ENCODE data around the gene RSPO4. TPM values are rescaled to one million over a fixed set of nuclear protein-coding genes. Genes with fewer than 3 reads are reported as not detected.

RSPO4 gene
- total RNA-seq, 4 donors from 2014 or later, result 0.27 to 0.47 (median 0.27) TPM; not detected in 1

GRCh38 chr20:944774-945410 lies 57.2 kb downstream of the RSPO4 start:
- Histone ChIP-seq H3K9me3 (no peaks in the 10 kb centered on the region), H3K4me1 (no peaks in the 10 kb centered on the region), H3K36me3 (no peaks in the 10 kb centered on the region), H3K27me3 (peaks cover 50% of the 10 kb centered on the region), H3K4me3 (no peak overlapping the region), H3K27ac (no peak overlapping the region)
- no peak for ATAC-seq
- 31 to 59% methylated on average over 6 to 9 of the region's 13 CpGs for WGBS, 2 donors (ENCODE audit: low coverage in 1 of 2)
- TF ChIP-seq CTCF (IDR thresholded peaks at IDR 0.05) (no peak), POLR2A (IDR thresholded peaks at IDR 0.05) (no peak), EP300 (IDR thresholded peaks at IDR 0.05) (no peak), POLR2AphosphoS5 (IDR thresholded peaks at IDR 0.05) (no peak)

GRCh38 chr20:944148-944547 lies 58.0 kb downstream of the RSPO4 start:
- Histone ChIP-seq H3K4me3 (no peak overlapping the region), H3K4me1 (no peaks in the 10 kb centered on the region), H3K9me3 (no peaks in the 10 kb centered on the region), H3K36me3 (no peaks in the 10 kb centered on the region), H3K27me3 (peaks cover 46% of the 10 kb centered on the region), H3K27ac (no peak overlapping the region)
- TF ChIP-seq POLR2AphosphoS5 (IDR thresholded peaks at IDR 0.05) (no peak), EP300 (IDR thresholded peaks at IDR 0.05) (no peak), POLR2A (IDR thresholded peaks at IDR 0.05) (no peak), CTCF (IDR thresholded peaks at IDR 0.05) (no peak)
- ATAC-seq, result no peak
- 70 to 93% methylated on average over 4 to 7 of the region's 9 CpGs for WGBS, 2 donors (ENCODE audit: low coverage in 1 of 2)

- Histone ChIP-seq H3K4me1 (no peaks in the 10 kb centered on the region), H3K9me3 (no peaks in the 10 kb centered on the region), H3K4me3 (no peak overlapping the region), H3K27me3 (peaks cover 43% of the 10 kb centered on the region), H3K36me3 (no peaks in the 10 kb centered on the region), H3K27ac (no peak overlapping the region)
- no peak for ATAC-seq
- WGBS, 2 donors (ENCODE audit: low coverage in 1 of 2), result 75 to 78% methylated on average over 5 to 7 of the region's 7 CpGs
- no peak for TF ChIP-seq POLR2A (IDR thresholded peaks at IDR 0.05)
- no peak for TF ChIP-seq EP300 (IDR thresholded peaks at IDR 0.05)
- no peak for TF ChIP-seq CTCF (IDR thresholded peaks at IDR 0.05)
- no peak for TF ChIP-seq POLR2AphosphoS5 (IDR thresholded peaks at IDR 0.05)
Observed at GRCh38 chr20:942611-943010, 59.5 kb downstream of the RSPO4 start.

- Histone ChIP-seq H3K36me3 (no peaks in the 10 kb centered on the region), H3K4me3 (no peak overlapping the region), H3K4me1 (no peaks in the 10 kb centered on the region), H3K9me3 (no peaks in the 10 kb centered on the region), H3K27me3 (peaks cover 26% of the 10 kb centered on the region), H3K27ac (no peak overlapping the region)
- 70% methylated on average over 3 of the region's 5 CpGs; no CpG with 5 or more reads in 1 of the 2 donors for WGBS, 2 donors (ENCODE audit: low coverage in 1 of 2)
- ATAC-seq, result no peak
- TF ChIP-seq POLR2AphosphoS5 (IDR thresholded peaks at IDR 0.05) (no peak), CTCF (IDR thresholded peaks at IDR 0.05) (no peak), POLR2A (IDR thresholded peaks at IDR 0.05) (no peak), EP300 (IDR thresholded peaks at IDR 0.05) (no peak)
Observed at GRCh38 chr20:940926-941325, 61.2 kb downstream of the RSPO4 start.

GRCh38 chr20:939606-940005 lies 62.5 kb downstream of the RSPO4 start:
- Histone ChIP-seq H3K4me3 (no peak overlapping the region), H3K27me3 (peaks cover 13% of the 10 kb centered on the region), H3K9me3 (no peaks in the 10 kb centered on the region), H3K4me1 (no peaks in the 10 kb centered on the region), H3K27ac (no peak overlapping the region), H3K36me3 (no peaks in the 10 kb centered on the region)
- ATAC-seq, result no peak
- TF ChIP-seq POLR2A (IDR thresholded peaks at IDR 0.05) (no peak), EP300 (IDR thresholded peaks at IDR 0.05) (no peak), POLR2AphosphoS5 (IDR thresholded peaks at IDR 0.05) (no peak), CTCF (IDR thresholded peaks at IDR 0.05) (no peak)
- 100% methylated on average over 1 of the region's 5 CpGs; no CpG with 5 or more reads in 1 of the 2 donors for WGBS, 2 donors (ENCODE audit: low coverage in 1 of 2)

Data from gastroesophageal sphincter (tissue), 4 donors.